Endodermal cell (in vitro differentiated cells): ENCODE data around the gene SECISBP2. TPM values are rescaled to one million over a fixed set of nuclear protein-coding genes. Genes with fewer than 3 reads are reported as not detected.

Experiments
- DNase-seq: peaks from one replicate; pipeline ENCODE4 v3.0.0-alpha.2; 2017
- H3K27ac ChIP-seq: 2 replicates; pipeline ENCODE4 v1.5.1; 2013; ENCODE audit warnings: mild to moderate bottlenecking, low read depth, low read length, moderate library complexity
- H3K27me3 ChIP-seq: 2 replicates; pipeline ENCODE4 v1.6.1; 2013; ENCODE audit warnings: mild to moderate bottlenecking, low read length, moderate library complexity; ENCODE audit not compliant: insufficient read depth, control insufficient read depth, poor library complexity, severe bottlenecking
- H3K36me3 ChIP-seq: 2 replicates; pipeline ENCODE4 v1.7.0; 2013; ENCODE audit warnings: mild to moderate bottlenecking, low read length, moderate library complexity; ENCODE audit not compliant: control insufficient read depth, insufficient read depth
- H3K4me1 ChIP-seq: one replicate; pipeline ENCODE4 v1.7.0; 2013; ENCODE audit warnings: low read length; ENCODE audit not compliant: control insufficient read depth, insufficient read depth
- H3K4me3 ChIP-seq: 2 replicates; pipeline ENCODE4 v1.5.1; 2013; ENCODE audit warnings: mild to moderate bottlenecking, low read length, moderate library complexity
- H3K9ac ChIP-seq: 2 replicates; pipeline ENCODE4 v1.6.1; 2013; ENCODE audit warnings: mild to moderate bottlenecking, low read length, moderate library complexity; ENCODE audit not compliant: poor library complexity, severe bottlenecking; ENCODE audit errors: extremely low read depth
- H3K9me3 ChIP-seq: 2 replicates; pipeline ENCODE4 v1.6.1; 2013; ENCODE audit warnings: mild to moderate bottlenecking, low read length, moderate library complexity; ENCODE audit not compliant: control insufficient read depth
- H3K27ac Mint-ChIP-seq: 2 replicates; pipeline ENCODE4 v1.8.0; 2020; ENCODE audit warnings: mixed read lengths
- H3K27me3 Mint-ChIP-seq: 2 replicates; pipeline ENCODE4 v1.8.0; 2021; ENCODE audit warnings: mild to moderate bottlenecking, mixed read lengths; ENCODE audit not compliant: insufficient read depth
- H3K36me3 Mint-ChIP-seq: 2 replicates; pipeline ENCODE4 v1.8.0; 2020; ENCODE audit warnings: low read depth, mixed read lengths
- H3K4me1 Mint-ChIP-seq: 2 replicates; pipeline ENCODE4 v1.8.0; 2020; ENCODE audit warnings: mixed read lengths
- H3K4me3 Mint-ChIP-seq: 2 replicates; pipeline ENCODE4 v1.8.0; 2020; ENCODE audit warnings: mild to moderate bottlenecking, moderate library complexity, mixed read lengths
- H3K9me3 Mint-ChIP-seq: 2 replicates; pipeline ENCODE4 v1.8.0; 2020; ENCODE audit warnings: mild to moderate bottlenecking, mixed read lengths
- CTCF ChIP-seq: fragments of 200-600 bp; sonication (generic); conservative IDR thresholded peaks from 2 replicates; pipeline ENCODE4 v1.5.0; 2021; ENCODE audit warnings: antibody characterized with exemption, mild to moderate bottlenecking
- WGBS, 2 experiments: methylation state at CpG; one replicate each; pipeline versions ENCODE4 v1.1.5 to v1.1.7; 2013; ENCODE audit warnings: missing lambda C conversion rate in 2 of 2, mixed read lengths in 1 of 2; ENCODE audit not compliant: insufficient coverage in 1 of 2, insufficient read length in 1 of 2; 5-methylcytosine and 5-hydroxymethylcytosine counted together
- microRNA-seq: library from miRNA; unstranded; fragments of <30 nt; microRNA quantifications from one replicate; pipeline ENCODE4 v1.2.0, GENCODE V29; 2020; ENCODE audit warnings: borderline microRNAs expressed
- total RNA-seq, 2 donors: library from RNA; stranded (reverse); fragmentation: NEBNext Ultra II Directional in 1 of 2; extraction: Animal tissue kit (Norgen Biotek cat#: 25700) in 1 of 2; gene quantifications; 2 replicates in 1 of 2; 3 replicates in 1 of 2; pipeline ENCODE4 v1.2.1, GENCODE V29; 2021

Gene SECISBP2
- total RNA-seq, 2 donors from 2014 or later = 55.7 to 56.0 TPM

GRCh38 chr9:89408628-89409101 lies 90.4 kb downstream of the SECISBP2 start:
- Histone ChIP-seq H3K4me1 (no peaks in the 10 kb centered on the region), H3K4me3 (no peak overlapping the region), H3K27me3 (no peaks in the 10 kb centered on the region), H3K36me3 (no peaks in the 10 kb centered on the region), H3K27ac (no peak overlapping the region), H3K9me3 (peaks cover 4% of the 10 kb centered on the region), H3K9ac (no peak overlapping the region)
- peaks cover 12% of the 10 kb centered on the region for H3K36me3 Mint-ChIP-seq
- WGBS, 2 experiments = 93 to 95% methylated on average over 11 to 12 of the region's 12 CpGs
- DNase-seq = no peak
- no peaks in the 10 kb centered on the region for H3K27me3 Mint-ChIP-seq
- no peak overlapping the region for H3K27ac Mint-ChIP-seq
- no peak overlapping the region for H3K4me3 Mint-ChIP-seq
- H3K4me1 Mint-ChIP-seq = peaks cover 12% of the 10 kb centered on the region
- H3K9me3 Mint-ChIP-seq = peaks cover 10% of the 10 kb centered on the region
- TF ChIP-seq CTCF = no peak

Small RNAs within 50 kb of the gene (microRNA-seq; reads per million reads assigned to microRNA genes)
- gene MIR3153 = not detected

Other genes with a start within 250 kb of the SECISBP2 start
- 1 to 10 TPM in 1 of 2 donors, under 1 TPM in 1; 0.95 to 1.3 TPM for gene SHC3, start 139.7 kb upstream of the SECISBP2 start, total RNA-seq
- gene CKS2, start 7.3 kb upstream of the SECISBP2 start, total RNA-seq = 100 to 1,000 TPM; 163 to 209 TPM
- 10 to 100 TPM; 42.8 to 51.0 TPM for gene SEMA4D, start 179.6 kb downstream of the SECISBP2 start, total RNA-seq